Measurements from ENCODE around the gene DIS3L2.

The DIS3L2 gene

GRCh38 chr2:232219932-232220331 lies 258.4 kb downstream of the DIS3L2 start:
- no peak for DNase-seq (ENCODE audit: low read depth in 1 of 2, low spot score in 1 of 2)

- no peak for DNase-seq (ENCODE audit: low read depth in 1 of 2, low spot score in 1 of 2)
These were observed 263.9 kb downstream of the DIS3L2 start for GRCh38 chr2:232225429-232225828.

- DNase-seq (ENCODE audit: low read depth in 1 of 2, low spot score in 1 of 2) = no peak
These were observed 264.4 kb downstream of the DIS3L2 start for GRCh38 chr2:232225895-232226294.

GRCh38 chr2:232228332-232228731 lies 266.8 kb downstream of the DIS3L2 start:
- DNase-seq (ENCODE audit: low read depth in 1 of 2, low spot score in 1 of 2) = no peak

- no peak for DNase-seq (ENCODE audit: low read depth in 1 of 2, low spot score in 1 of 2)
These were observed 267.7 kb downstream of the DIS3L2 start for GRCh38 chr2:232228971-232229894.

GRCh38 chr2:232229911-232230310 lies 268.4 kb downstream of the DIS3L2 start:
- DNase-seq (ENCODE audit: low read depth in 1 of 2, low spot score in 1 of 2) = no peak

- no peak for DNase-seq (ENCODE audit: low read depth in 1 of 2, low spot score in 1 of 2)
These were observed 269.0 kb downstream of the DIS3L2 start for GRCh38 chr2:232230560-232230959.

- no peak for DNase-seq (ENCODE audit: low read depth in 1 of 2, low spot score in 1 of 2)
These were observed 270.0 kb downstream of the DIS3L2 start for GRCh38 chr2:232231554-232231953.

GRCh38 chr2:232232915-232233314 lies 271.4 kb downstream of the DIS3L2 start:
- DNase-seq (ENCODE audit: low read depth in 1 of 2, low spot score in 1 of 2) = no peak

- no peak for DNase-seq (ENCODE audit: low read depth in 1 of 2, low spot score in 1 of 2)
These were observed 273.6 kb downstream of the DIS3L2 start for GRCh38 chr2:232234922-232235615.

GRCh38 chr2:232235716-232236115 lies 274.2 kb downstream of the DIS3L2 start:
- DNase-seq (ENCODE audit: low read depth in 1 of 2, low spot score in 1 of 2) = no peak

- no peak for DNase-seq (ENCODE audit: low read depth in 1 of 2, low spot score in 1 of 2)
These were observed 274.7 kb downstream of the DIS3L2 start for GRCh38 chr2:232236200-232236599.

- no peak for DNase-seq (ENCODE audit: low read depth in 1 of 2, low spot score in 1 of 2)
These were observed 276.0 kb downstream of the DIS3L2 start for GRCh38 chr2:232237464-232237863.

- DNase-seq (ENCODE audit: low read depth in 1 of 2, low spot score in 1 of 2) = no peak
These were observed 276.6 kb downstream of the DIS3L2 start for GRCh38 chr2:232238108-232238507.

- DNase-seq (ENCODE audit: low read depth in 1 of 2, low spot score in 1 of 2) = no peak
These were observed 277.1 kb downstream of the DIS3L2 start for GRCh38 chr2:232238596-232238995.

GRCh38 chr2:232239951-232240681 lies 278.6 kb downstream of the DIS3L2 start:
- DNase-seq (ENCODE audit: low read depth in 1 of 2, low spot score in 1 of 2) = no peak

GRCh38 chr2:232240906-232241305 lies 279.4 kb downstream of the DIS3L2 start:
- DNase-seq (ENCODE audit: low read depth in 1 of 2, low spot score in 1 of 2) = no peak

- DNase-seq (ENCODE audit: low read depth in 1 of 2, low spot score in 1 of 2) = no peak
These were observed 280.8 kb downstream of the DIS3L2 start for GRCh38 chr2:232242316-232242715.

- no peak for DNase-seq (ENCODE audit: low read depth in 1 of 2, low spot score in 1 of 2)
These were observed 283.6 kb downstream of the DIS3L2 start for GRCh38 chr2:232245111-232245510.

GRCh38 chr2:232246245-232246644 lies 284.7 kb downstream of the DIS3L2 start:
- DNase-seq (ENCODE audit: low read depth in 1 of 2, low spot score in 1 of 2) = no peak

- DNase-seq (ENCODE audit: low read depth in 1 of 2, low spot score in 1 of 2) = no peak
These were observed 287.6 kb downstream of the DIS3L2 start for GRCh38 chr2:232249096-232249495.

Measured in stimulated activated CD4-positive, alpha-beta T cell treated with anti-CD3 and anti-CD28 coated beads, Interleukin-15, amount 100 ng/mL, for 1 hour (primary cell).